Measurements from ENCODE around the gene SLC22A3. TPM values are rescaled to one million over a fixed set of nuclear protein-coding genes. Genes with fewer than 3 reads are reported as not detected.
"Not testable (repeated sequence)": the region's sequence is repeated elsewhere in the genome, so short reads cannot be mapped to it uniquely, and the experiment has no call there.

Gene SLC22A3
- 0.59 TPM for polyA plus RNA-seq (2013, experiment 1 of 2; ENCODE audit: insufficient read length)
- polyA plus RNA-seq (2013, experiment 2 of 2; ENCODE audit: insufficient read length) = 0.71 TPM

GRCh38 chr6:160348223-160349019 lies at the start of gene SLC22A3:
SLC22A3 (plus strand) TSS chr6:160348378; CDS start chr6:160348420, 42 bp downstream.
- peak; percentile 6 for DNase-seq

GRCh38 chr6:160299559-160299958 lies 48.6 kb upstream of the SLC22A3 start:
- DNase-seq = no peak

GRCh38 chr6:160300076-160300695 lies 48.0 kb upstream of the SLC22A3 start:
- no peak for DNase-seq

GRCh38 chr6:160301339-160301738 lies 46.8 kb upstream of the SLC22A3 start:
- DNase-seq = no peak

GRCh38 chr6:160302431-160303082 lies 45.6 kb upstream of the SLC22A3 start:
- DNase-seq = not testable (repeated sequence)

GRCh38 chr6:160303806-160304205 lies 44.4 kb upstream of the SLC22A3 start:
- no peak for DNase-seq

- DNase-seq = no peak
Observed at GRCh38 chr6:160305926-160306713, 42.1 kb upstream of the SLC22A3 start.

- DNase-seq = no peak
Observed at GRCh38 chr6:160309718-160310117, 38.5 kb upstream of the SLC22A3 start.

- no peak for DNase-seq
Observed at GRCh38 chr6:160312900-160313299, 35.3 kb upstream of the SLC22A3 start.

GRCh38 chr6:160315310-160315709 lies 32.9 kb upstream of the SLC22A3 start:
- DNase-seq = no peak

GRCh38 chr6:160316261-160316660 lies 31.9 kb upstream of the SLC22A3 start:
- no peak for DNase-seq

GRCh38 chr6:160319246-160319645 lies 28.9 kb upstream of the SLC22A3 start:
- no peak for DNase-seq

- DNase-seq = no peak
Observed at GRCh38 chr6:160321729-160322505, 26.3 kb upstream of the SLC22A3 start.

- DNase-seq = no peak
Observed at GRCh38 chr6:160327981-160328380, 20.2 kb upstream of the SLC22A3 start.

GRCh38 chr6:160328447-160328846 lies 19.7 kb upstream of the SLC22A3 start:
- DNase-seq = no peak

GRCh38 chr6:160329188-160329587 lies 19.0 kb upstream of the SLC22A3 start:
- DNase-seq = no peak

GRCh38 chr6:160330619-160331018 lies 17.6 kb upstream of the SLC22A3 start:
- peak; percentile 24 for DNase-seq

- DNase-seq = no peak
Observed at GRCh38 chr6:160331204-160331603, 17.0 kb upstream of the SLC22A3 start.

- DNase-seq = no peak
Observed at GRCh38 chr6:160331753-160332152, 16.4 kb upstream of the SLC22A3 start.

GRCh38 chr6:160333101-160333500 lies 15.1 kb upstream of the SLC22A3 start:
- no peak for DNase-seq

- no peak for DNase-seq
Observed at GRCh38 chr6:160333841-160334240, 14.3 kb upstream of the SLC22A3 start.

- no peak for DNase-seq
Observed at GRCh38 chr6:160336200-160336599, 12.0 kb upstream of the SLC22A3 start.
